Hepatocyte (in vitro differentiated cells): ENCODE measurements around the gene IQCH. TPM values are rescaled to one million over a fixed set of nuclear protein-coding genes. Genes with fewer than 3 reads are reported as not detected.

ENCODE experiments used
- DNase-seq: peaks from one replicate; pipeline ENCODE4 v3.0.0-alpha.2; 2016; ENCODE audit warnings: low spot score
- H2AFZ ChIP-seq: fragments of 200-600 bp; sonication (generic); 2 replicates; pipeline ENCODE4 v1.6.0; 2016; ENCODE audit warnings: antibody characterized with exemption, mild to moderate bottlenecking
- H3K27ac ChIP-seq: fragments of 200-600 bp; sonication (generic); 2 replicates; pipeline ENCODE4 v1.5.1; 2016; ENCODE audit warnings: mild to moderate bottlenecking
- H3K27me3 ChIP-seq: fragments of 200-600 bp; sonication (generic); 2 replicates; pipeline ENCODE4 v1.6.1; 2016
- H3K36me3 ChIP-seq: fragments of 200-600 bp; sonication (generic); replicated peaks from 2 replicates; pipeline ENCODE4 v1.5.1; 2016; ENCODE audit warnings: low read depth; ENCODE audit not compliant: insufficient read depth
- H3K4me1 ChIP-seq: fragments of 200-600 bp; sonication (generic); 2 replicates; pipeline ENCODE4 v1.5.1; 2016; ENCODE audit warnings: mild to moderate bottlenecking, moderate library complexity; ENCODE audit not compliant: insufficient read depth
- H3K4me2 ChIP-seq: fragments of 200-600 bp; sonication (generic); 2 replicates; pipeline ENCODE4 v1.6.0; 2016
- H3K4me3 ChIP-seq: fragments of 200-600 bp; sonication (generic); 2 replicates; pipeline ENCODE4 v1.5.1; 2016; ENCODE audit warnings: mild to moderate bottlenecking
- H3K79me2 ChIP-seq: fragments of 200-600 bp; sonication (generic); 2 replicates; pipeline ENCODE4 v1.6.0; 2017; ENCODE audit warnings: mild to moderate bottlenecking
- H3K9me2 ChIP-seq: fragments of 200-600 bp; sonication (generic); replicated peaks from 2 replicates; pipeline ENCODE4 v1.6.0; 2017; ENCODE audit warnings: mild to moderate bottlenecking; ENCODE audit not compliant: insufficient read depth
- H3K9me3 ChIP-seq: fragments of 200-600 bp; sonication (generic); 2 replicates; pipeline ENCODE4 v1.5.1; 2016; ENCODE audit warnings: low read depth, mild to moderate bottlenecking
- H4K20me1 ChIP-seq: fragments of 200-600 bp; sonication (generic); 2 replicates; pipeline ENCODE4 v1.6.0; 2016; ENCODE audit warnings: mild to moderate bottlenecking; ENCODE audit not compliant: insufficient read depth, poor library complexity, severe bottlenecking
- EZH2 ChIP-seq: fragments of 200-600 bp; sonication (generic); IDR thresholded peaks from 2 replicates; pipeline ENCODE4 v1.6.1; 2016; ENCODE audit warnings: antibody characterized with exemption, mild to moderate bottlenecking, borderline replicate concordance
- EZH2phosphoT487 ChIP-seq: fragments of 200-600 bp; sonication (generic); IDR thresholded peaks from one replicate; pipeline ENCODE4 v1.6.1; 2018; ENCODE audit warnings: antibody characterized with exemption, mild to moderate bottlenecking, low read depth, moderate library complexity; ENCODE audit not compliant: unreplicated experiment, severe bottlenecking
- WGBS: methylation state at CpG from one replicate; pipeline ENCODE4 v1.1.6; 2016; ENCODE audit warnings: low lambda C conversion rate; ENCODE audit errors: missing lambda C conversion rate; 5-methylcytosine and 5-hydroxymethylcytosine counted together
- polyA plus RNA-seq: library from polyadenylated mRNA; unstranded; fragments of >200 nt; fragmentation: Nextera tagmentation; extraction: Ambion mirVana; gene quantifications from 2 replicates; pipeline ENCODE4 v1.2.1, GENCODE V29; 2016
- total RNA-seq: library from RNA; depleted of rRNA; stranded (reverse); fragments of >200 nt; gene quantifications from 2 replicates; pipeline ENCODE4 v1.2.3, GENCODE V29; 2014
- TF ChIP-seq, protein P1 (sequence below): fragments of 200-600 bp; sonication (generic); IDR thresholded peaks from 2 replicates; pipeline ENCODE4 v1.5.1; 2016; ENCODE audit warnings: antibody characterized with exemption, mild to moderate bottlenecking; ENCODE audit not compliant: poor library complexity

Gene IQCH
- total and polyA plus RNA-seq, 2 experiments from 2014 or later, result 0.76 to 1.0 TPM

DNA sequence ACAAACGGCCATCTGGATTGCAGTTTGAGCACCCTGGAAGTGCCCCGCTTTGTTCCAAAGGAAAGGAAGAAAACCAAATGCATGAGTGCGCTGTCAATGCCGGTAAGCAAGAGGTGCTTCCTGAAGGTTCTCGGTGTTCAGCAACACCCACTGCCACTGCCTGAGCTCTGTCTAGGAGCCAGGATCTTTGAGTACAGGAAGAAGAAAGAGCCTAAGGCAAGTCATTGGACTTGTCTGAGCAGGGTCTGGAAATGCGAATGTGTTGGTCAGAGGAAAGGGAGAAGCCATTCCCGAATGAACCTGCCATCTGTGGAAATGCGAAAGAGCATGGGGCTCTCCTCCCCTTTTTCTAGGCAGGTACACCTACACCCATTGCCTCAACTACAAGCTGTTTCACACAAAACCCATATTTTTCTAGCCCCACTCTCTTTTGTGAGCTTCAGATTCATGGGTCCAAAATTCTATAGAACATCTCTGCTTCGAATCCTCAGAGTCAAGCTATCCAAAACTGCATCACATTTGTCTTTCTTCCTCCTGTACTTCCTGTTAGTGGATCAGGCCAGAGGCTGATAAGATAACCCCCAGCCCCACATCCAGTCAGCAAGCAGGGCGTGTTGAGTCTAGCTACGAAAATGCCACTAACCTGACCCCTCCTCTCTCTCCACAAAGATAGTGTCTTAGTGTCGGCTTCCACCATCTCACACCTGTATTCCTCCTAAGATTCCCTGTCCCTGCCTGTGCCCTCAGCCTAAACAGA, 210.8 kb downstream of the IQCH start:
- H3K9me3 ChIP-seq, result no peaks in the 10 kb centered on the region
- H3K27ac ChIP-seq, result no peak overlapping the region
- no peak for TF ChIP-seq EZH2
- TF ChIP-seq, protein P1, sequence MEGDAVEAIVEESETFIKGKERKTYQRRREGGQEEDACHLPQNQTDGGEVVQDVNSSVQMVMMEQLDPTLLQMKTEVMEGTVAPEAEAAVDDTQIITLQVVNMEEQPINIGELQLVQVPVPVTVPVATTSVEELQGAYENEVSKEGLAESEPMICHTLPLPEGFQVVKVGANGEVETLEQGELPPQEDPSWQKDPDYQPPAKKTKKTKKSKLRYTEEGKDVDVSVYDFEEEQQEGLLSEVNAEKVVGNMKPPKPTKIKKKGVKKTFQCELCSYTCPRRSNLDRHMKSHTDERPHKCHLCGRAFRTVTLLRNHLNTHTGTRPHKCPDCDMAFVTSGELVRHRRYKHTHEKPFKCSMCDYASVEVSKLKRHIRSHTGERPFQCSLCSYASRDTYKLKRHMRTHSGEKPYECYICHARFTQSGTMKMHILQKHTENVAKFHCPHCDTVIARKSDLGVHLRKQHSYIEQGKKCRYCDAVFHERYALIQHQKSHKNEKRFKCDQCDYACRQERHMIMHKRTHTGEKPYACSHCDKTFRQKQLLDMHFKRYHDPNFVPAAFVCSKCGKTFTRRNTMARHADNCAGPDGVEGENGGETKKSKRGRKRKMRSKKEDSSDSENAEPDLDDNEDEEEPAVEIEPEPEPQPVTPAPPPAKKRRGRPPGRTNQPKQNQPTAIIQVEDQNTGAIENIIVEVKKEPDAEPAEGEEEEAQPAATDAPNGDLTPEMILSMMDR, result no peak
- TF ChIP-seq EZH2phosphoT487, result no peak
- H3K4me3 ChIP-seq, result no peak overlapping the region
- no peaks in the 10 kb centered on the region for H3K9me2 ChIP-seq
- no peak overlapping the region for H2AFZ ChIP-seq
- H3K36me3 ChIP-seq, result no peaks in the 10 kb centered on the region
- no peaks in the 10 kb centered on the region for H4K20me1 ChIP-seq
- H3K79me2 ChIP-seq, result no peaks in the 10 kb centered on the region
- no peak overlapping the region for H3K4me2 ChIP-seq
- H3K4me1 ChIP-seq, result no peaks in the 10 kb centered on the region
- no peak for DNase-seq
- WGBS, result 85% methylated on average over 12 of the region's 12 CpGs
- H3K27me3 ChIP-seq, result no peaks in the 10 kb centered on the region

DNA sequence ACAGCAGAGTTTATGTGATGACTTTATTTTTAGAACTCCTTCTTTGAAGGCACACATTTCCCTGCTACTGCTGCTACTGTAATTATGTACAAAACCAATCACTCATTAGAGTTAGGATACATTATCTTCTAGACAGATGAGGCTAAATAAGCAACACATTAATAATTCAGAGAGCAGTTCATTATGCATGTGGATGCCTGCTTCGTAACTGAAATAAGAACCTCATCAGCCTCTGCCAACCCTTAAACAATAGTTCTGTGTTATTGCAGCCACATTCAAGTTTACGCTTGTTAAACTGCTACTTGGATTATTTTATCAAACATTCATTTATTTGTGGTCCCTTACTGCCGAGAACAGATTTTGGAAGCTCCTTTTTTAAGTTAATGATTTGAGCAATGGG, 213.8 kb downstream of the IQCH start:
- Histone ChIP-seq H4K20me1 (no peaks in the 10 kb centered on the region), H3K4me3 (no peak overlapping the region), H3K36me3 (no peaks in the 10 kb centered on the region), H3K27me3 (no peaks in the 10 kb centered on the region), H3K27ac (no peak overlapping the region), H2AFZ (no peak overlapping the region), H3K4me2 (no peak overlapping the region), H3K9me2 (no peaks in the 10 kb centered on the region), H3K79me2 (no peaks in the 10 kb centered on the region), H3K4me1 (no peaks in the 10 kb centered on the region), H3K9me3 (no peaks in the 10 kb centered on the region)
- TF ChIP-seq, protein P1, result no peak
- DNase-seq, result no peak
- WGBS, result 82% methylated on average over 3 of the region's 3 CpGs

DNA sequence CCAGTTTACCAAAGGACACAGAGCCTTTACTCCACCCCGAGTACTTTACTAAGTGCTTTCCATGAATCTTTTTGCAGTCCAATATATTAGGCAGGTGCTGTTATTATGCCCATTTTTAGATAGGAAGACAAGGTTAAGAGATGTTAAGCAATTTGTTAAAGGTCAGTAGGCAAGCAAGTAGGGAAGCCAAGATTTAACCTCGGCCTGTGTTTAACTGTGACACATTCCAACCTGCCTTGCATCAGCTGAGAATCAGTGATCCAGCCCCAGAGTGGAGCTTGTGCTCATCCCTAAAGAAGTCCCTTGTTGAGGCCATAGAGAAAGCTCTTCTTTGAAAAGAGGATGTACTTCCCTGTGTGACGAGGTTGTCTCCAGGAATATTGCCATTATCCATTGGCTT, 215.1 kb downstream of the IQCH start:
- Histone ChIP-seq H3K9me2 (no peaks in the 10 kb centered on the region), H3K9me3 (no peaks in the 10 kb centered on the region), H3K4me2 (no peak overlapping the region), H3K4me1 (no peaks in the 10 kb centered on the region), H3K79me2 (no peaks in the 10 kb centered on the region), H3K36me3 (no peaks in the 10 kb centered on the region), H4K20me1 (no peaks in the 10 kb centered on the region), H3K4me3 (no peak overlapping the region), H2AFZ (no peak overlapping the region), H3K27me3 (no peaks in the 10 kb centered on the region), H3K27ac (no peak overlapping the region)
- TF ChIP-seq, protein P1, result no peak
- TF ChIP-seq EZH2phosphoT487 (no peak), EZH2 (no peak)
- 79% methylated on average over 3 of the region's 3 CpGs for WGBS
- DNase-seq, result no peak

DNA sequence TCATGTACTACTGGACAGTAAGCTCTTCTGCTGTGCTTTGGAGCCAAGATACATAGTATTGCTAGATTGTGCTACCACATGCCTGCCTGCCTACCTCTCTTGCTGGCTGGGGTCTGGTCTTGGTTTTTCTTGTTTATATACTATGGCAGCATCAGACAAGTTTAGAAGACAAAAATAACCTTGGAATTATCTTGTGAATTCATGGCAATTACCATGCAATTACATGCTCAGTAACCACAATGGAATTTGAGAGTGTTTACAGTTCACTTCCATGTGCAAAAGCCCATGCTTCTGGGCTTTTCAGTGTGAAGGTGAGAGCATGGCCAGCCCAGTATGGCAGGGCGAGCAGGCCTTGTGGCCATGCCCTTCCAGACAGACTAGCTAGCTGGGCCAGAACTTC, 218.4 kb downstream of the IQCH start:
- Histone ChIP-seq H2AFZ (no peak overlapping the region), H3K9me3 (no peaks in the 10 kb centered on the region)
- WGBS, result 88% methylated on average over 1 of the region's 1 CpG

More for the DNA sequence above, 218.4 kb downstream of the IQCH start:
- Histone ChIP-seq H3K4me1 (no peaks in the 10 kb centered on the region), H3K4me3 (no peak overlapping the region), H3K9me2 (no peaks in the 10 kb centered on the region), H3K4me2 (no peak overlapping the region), H3K27ac (peak overlapping the region; percentile 20), H3K79me2 (no peaks in the 10 kb centered on the region), H4K20me1 (no peaks in the 10 kb centered on the region), H3K36me3 (no peaks in the 10 kb centered on the region), H3K27me3 (no peaks in the 10 kb centered on the region)
- TF ChIP-seq EZH2 (no peak), EZH2phosphoT487 (no peak)
- TF ChIP-seq, protein P1, result no peak
- no peak for DNase-seq
